GM18909 (cell line): ENCODE data around the gene SPTY2D1.
"Not testable (repeated sequence)": the region's sequence is repeated elsewhere in the genome, so short reads cannot be mapped to it uniquely, and the experiment has no call there.

Source experiments
- ATAC-seq: cut with Tn5 transposase; IDR thresholded peaks from one replicate; pipeline ENCODE4 v1.9.1; 2021; ENCODE audit warnings: mild to moderate bottlenecking; ENCODE audit not compliant: unreplicated experiment, poor library complexity

The SPTY2D1 gene

GRCh38 chr11:18634140-18635032 is at the start of gene SPTY2D1:
TSS of gene SPTY2D1 (minus strand) at chr11:18634342. CDS start at chr11:18634257, 85 bp downstream.
- peak; percentile 96 for ATAC-seq

GRCh38 chr11:18682466-18682865 is 48.3 kb upstream of the SPTY2D1 start:
- ATAC-seq, result no peak

- ATAC-seq, result not testable (repeated sequence)
Measured at GRCh38 chr11:18681949-18682348, 47.8 kb upstream of the SPTY2D1 start.

- ATAC-seq, result no peak
Measured at GRCh38 chr11:18677560-18677959, 43.4 kb upstream of the SPTY2D1 start.

- ATAC-seq, result no peak
Measured at GRCh38 chr11:18676803-18677202, 42.7 kb upstream of the SPTY2D1 start.

- not testable (repeated sequence) for ATAC-seq
Measured at GRCh38 chr11:18672209-18672608, 38.1 kb upstream of the SPTY2D1 start.

- no peak for ATAC-seq
Measured at GRCh38 chr11:18671246-18671645, 37.1 kb upstream of the SPTY2D1 start.

- no peak for ATAC-seq
Measured at GRCh38 chr11:18669711-18670110, 35.6 kb upstream of the SPTY2D1 start.

GRCh38 chr11:18669219-18669596 is 35.1 kb upstream of the SPTY2D1 start:
- no peak for ATAC-seq

- no peak for ATAC-seq
Measured at GRCh38 chr11:18668131-18668530, 34.0 kb upstream of the SPTY2D1 start.

GRCh38 chr11:18665353-18665872 is 31.3 kb upstream of the SPTY2D1 start:
- ATAC-seq, result not testable (repeated sequence)

GRCh38 chr11:18657673-18658072 is 23.5 kb upstream of the SPTY2D1 start:
- no peak for ATAC-seq

- ATAC-seq, result peak; percentile 69
Measured at GRCh38 chr11:18650859-18651557, 16.9 kb upstream of the SPTY2D1 start.

GRCh38 chr11:18650353-18650752 is 16.2 kb upstream of the SPTY2D1 start:
- ATAC-seq, result peak; percentile 50

GRCh38 chr11:18643034-18643433 is 8.9 kb upstream of the SPTY2D1 start:
- ATAC-seq, result not testable (repeated sequence)

- no peak for ATAC-seq
Measured at GRCh38 chr11:18641677-18642076, 7.5 kb upstream of the SPTY2D1 start.

- ATAC-seq, result peak; percentile 67
Measured at GRCh38 chr11:18633256-18634139, 644 bp downstream of the SPTY2D1 start.

GRCh38 chr11:18632841-18633240 is 1.3 kb downstream of the SPTY2D1 start:
- no peak for ATAC-seq

GRCh38 chr11:18624161-18624560 is 10.0 kb downstream of the SPTY2D1 start:
- ATAC-seq, result no peak

GRCh38 chr11:18623707-18624106 is 10.4 kb downstream of the SPTY2D1 start:
- no peak for ATAC-seq
